Esophagus muscularis mucosa (tissue), 2 donors: ENCODE measurements around the gene CAMTA1.

Experiments used
- EP300 ChIP-seq: sonication (generic); formaldehyde crosslinking; IDR thresholded peaks from one replicate; pipeline ENCODE4 v1.6.1; 2017; ENCODE audit warnings: antibody characterized with exemption
- POLR2A ChIP-seq: fragments of 450-650 bp; IDR thresholded peaks from one replicate; pipeline ENCODE4 v1.6.1; 2017; ENCODE audit warnings: antibody characterized with exemption, moderate library complexity, mild to moderate bottlenecking, low read depth

- TF ChIP-seq POLR2A (no peak), EP300 (no peak)
Measured at GRCh38 chr1:7409278-7409677, 624.0 kb downstream of the CAMTA1 start.
